ENCODE results near the gene FRMD4A.

GRCh38 chr10:13868528-13869294, 462.0 kb downstream of the FRMD4A start:
- TF ChIP-seq CTCF (IDR thresholded peaks at IDR 0.05) (no peak), EZH2 (IDR thresholded peaks at IDR 0.05) (no peak), EZH2phosphoT487 (IDR thresholded peaks at IDR 0.05) (no peak)

Data from neural progenitor cell (in vitro differentiated cells).